Neutrophil (primary cell): ENCODE measurements around the gene MSH3.

ENCODE experiments used
- H3K27ac ChIP-seq: fragments of 200-600 bp; sonication (generic); 2 replicates; pipeline ENCODE4 v1.5.1; 2016; ENCODE audit warnings: mild to moderate bottlenecking, moderate library complexity
- H3K27me3 ChIP-seq: fragments of 200-600 bp; sonication (generic); 2 replicates; pipeline ENCODE4 v1.6.0; 2016; ENCODE audit warnings: mild to moderate bottlenecking
- H3K36me3 ChIP-seq: fragments of 200-600 bp; sonication (generic); 2 replicates; pipeline ENCODE4 v1.5.1; 2017
- H3K4me1 ChIP-seq, 2 experiments: fragments of 200-600 bp in 1 of 2; sonication (generic) in 1 of 2; 1 replicate in 1 of 2; 2 replicates in 1 of 2; pipeline versions ENCODE4 v1.5.1 to v1.6.1; 2013 to 2016; ENCODE audit warnings: low read depth in 1 of 2, low read length in 1 of 2, mild to moderate bottlenecking in 1 of 2, moderate library complexity in 1 of 2; ENCODE audit not compliant: control insufficient read depth in 1 of 2, insufficient read depth in 1 of 2
- H3K4me3 ChIP-seq, 2 experiments: fragments of 200-600 bp in 1 of 2; sonication (generic) in 1 of 2; 1 replicate in 1 of 2; 2 replicates in 1 of 2; pipeline ENCODE4 v1.5.1; 2013 to 2016; ENCODE audit warnings: low read depth in 1 of 2, low read length in 1 of 2, mild to moderate bottlenecking in 1 of 2, moderate library complexity in 1 of 2
- H3K9me3 ChIP-seq: fragments of 200-600 bp; sonication (generic); 2 replicates; pipeline ENCODE4 v1.5.1; 2016
- TF ChIP-seq, protein P1 (sequence below): fragments of 200-600 bp; sonication (generic); IDR thresholded peaks from 2 replicates; pipeline ENCODE4 v1.5.1; 2016; ENCODE audit warnings: antibody characterized with exemption

Gene MSH3

GRCh38 chr5:80623999-80624398 is 30.5 kb upstream of the MSH3 start:
- TF ChIP-seq, protein P1, sequence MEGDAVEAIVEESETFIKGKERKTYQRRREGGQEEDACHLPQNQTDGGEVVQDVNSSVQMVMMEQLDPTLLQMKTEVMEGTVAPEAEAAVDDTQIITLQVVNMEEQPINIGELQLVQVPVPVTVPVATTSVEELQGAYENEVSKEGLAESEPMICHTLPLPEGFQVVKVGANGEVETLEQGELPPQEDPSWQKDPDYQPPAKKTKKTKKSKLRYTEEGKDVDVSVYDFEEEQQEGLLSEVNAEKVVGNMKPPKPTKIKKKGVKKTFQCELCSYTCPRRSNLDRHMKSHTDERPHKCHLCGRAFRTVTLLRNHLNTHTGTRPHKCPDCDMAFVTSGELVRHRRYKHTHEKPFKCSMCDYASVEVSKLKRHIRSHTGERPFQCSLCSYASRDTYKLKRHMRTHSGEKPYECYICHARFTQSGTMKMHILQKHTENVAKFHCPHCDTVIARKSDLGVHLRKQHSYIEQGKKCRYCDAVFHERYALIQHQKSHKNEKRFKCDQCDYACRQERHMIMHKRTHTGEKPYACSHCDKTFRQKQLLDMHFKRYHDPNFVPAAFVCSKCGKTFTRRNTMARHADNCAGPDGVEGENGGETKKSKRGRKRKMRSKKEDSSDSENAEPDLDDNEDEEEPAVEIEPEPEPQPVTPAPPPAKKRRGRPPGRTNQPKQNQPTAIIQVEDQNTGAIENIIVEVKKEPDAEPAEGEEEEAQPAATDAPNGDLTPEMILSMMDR, result no peak
- H3K27ac ChIP-seq, result peak overlapping the region; percentile 81

GRCh38 chr5:80625230-80625629 is 29.2 kb upstream of the MSH3 start:
- H3K27me3 ChIP-seq, result no peaks in the 10 kb centered on the region
- TF ChIP-seq, protein P1, result no peak
- H3K9me3 ChIP-seq, result no peaks in the 10 kb centered on the region
- no peaks in the 10 kb centered on the region for H3K36me3 ChIP-seq
- peaks cover 47 to 61% of the 10 kb centered on the region in 2 experiments for H3K4me1 ChIP-seq
- peak overlapping the region; percentile 28 for H3K27ac ChIP-seq
- no peak overlapping the region for H3K4me3 ChIP-seq

More at GRCh38 chr5:80623999-80624398, 30.5 kb upstream of the MSH3 start:
- Histone ChIP-seq H3K4me1 (peaks cover 35 to 50% of the 10 kb centered on the region in 2 experiments), H3K4me3 (peak overlapping the region in 1 of 2 experiments; percentile 7), H3K27me3 (no peaks in the 10 kb centered on the region), H3K9me3 (no peaks in the 10 kb centered on the region), H3K36me3 (no peaks in the 10 kb centered on the region)

GRCh38 chr5:80629281-80629680 is 25.2 kb upstream of the MSH3 start:
- Histone ChIP-seq H3K9me3 (no peaks in the 10 kb centered on the region), H3K27ac (peak overlapping the region; percentile 71), H3K36me3 (peaks cover 14% of the 10 kb centered on the region), H3K4me1 (peaks cover 14 to 21% of the 10 kb centered on the region in 2 experiments), H3K27me3 (no peaks in the 10 kb centered on the region), H3K4me3 (no peak overlapping the region)
- TF ChIP-seq, protein P1, result no peak

- Histone ChIP-seq H3K9me3 (no peaks in the 10 kb centered on the region), H3K27me3 (no peaks in the 10 kb centered on the region), H3K27ac (peak overlapping the region; percentile 18), H3K4me3 (no peak overlapping the region), H3K36me3 (peaks cover 20% of the 10 kb centered on the region), H3K4me1 (peaks cover 13 to 16% of the 10 kb centered on the region in 2 experiments)
- TF ChIP-seq, protein P1, result no peak
Measured at GRCh38 chr5:80631278-80632259, 22.9 kb upstream of the MSH3 start.

DNA sequence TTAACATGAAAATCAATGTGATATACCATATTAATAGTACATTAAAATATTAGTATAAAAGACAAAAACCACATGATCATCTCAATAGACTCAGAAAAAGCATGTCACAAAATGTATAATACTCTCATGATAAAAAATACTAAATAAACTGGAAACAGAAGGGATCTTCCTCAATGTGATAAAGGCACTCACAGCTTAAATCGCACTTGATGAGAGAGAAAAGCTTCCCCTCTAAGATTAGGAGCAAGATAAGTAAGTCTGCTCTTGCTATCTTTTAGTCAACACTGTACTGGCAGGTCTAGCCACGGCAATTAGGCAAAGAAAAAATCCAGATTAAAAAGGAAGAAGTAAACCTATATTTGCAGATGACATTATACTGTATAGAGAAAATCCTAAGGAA is 21.8 kb upstream of the MSH3 start:
- no peak overlapping the region for H3K4me3 ChIP-seq
- no peaks in the 10 kb centered on the region for H3K27me3 ChIP-seq
- peaks cover 13 to 16% of the 10 kb centered on the region in 2 experiments for H3K4me1 ChIP-seq
- peaks cover 21% of the 10 kb centered on the region for H3K36me3 ChIP-seq
- H3K9me3 ChIP-seq, result no peaks in the 10 kb centered on the region
- TF ChIP-seq, protein P1, result no peak
- no peak overlapping the region for H3K27ac ChIP-seq
